NB4 (cell line): ENCODE measurements around the gene PSMD11.
"Not testable (repeated sequence)": the region's sequence is repeated elsewhere in the genome, so short reads cannot be mapped to it uniquely, and the experiment has no call there.

Source experiments
- DNase-seq: peaks from one replicate; pipeline ENCODE4 v3.0.0; 2010; ENCODE audit warnings: low read depth
- H3K4me3 ChIP-seq: one replicate; pipeline ENCODE4 v1.5.1; 2011; ENCODE audit warnings: mild to moderate bottlenecking, low read depth, low read length, moderate library complexity
- CTCF ChIP-seq: IDR thresholded peaks from one replicate; pipeline ENCODE4 v1.5.1; 2012; ENCODE audit warnings: low read depth, low read length
- MAX ChIP-seq: IDR thresholded peaks from 2 replicates; pipeline ENCODE4 v1.6.1; 2011; ENCODE audit warnings: low read depth, low read length
- MYC ChIP-seq: IDR thresholded peaks from 2 replicates; pipeline ENCODE4 v1.6.1; 2011; ENCODE audit warnings: low read depth, low read length
- POLR2A ChIP-seq: IDR thresholded peaks from 2 replicates; pipeline ENCODE4 v1.6.1; 2011; ENCODE audit warnings: mild to moderate bottlenecking; ENCODE audit not compliant: insufficient read length; ENCODE audit errors: extremely low read depth

The PSMD11 gene

GRCh38 chr17:32444301-32445073, at the start of gene PSMD11:
Gene PSMD11, plus strand, starts transcription at chr17:32444510. Its CDS starts 14 bp downstream, at chr17:32444524.
- DNase-seq = peak; percentile 99
- TF ChIP-seq MYC (peak; percentile 60; the same call in 1 of the 2 replicates), POLR2A (peak; percentile 68), CTCF (peak; percentile 81), MAX (peak; percentile 45; the same call in 1 of the 2 replicates)
- H3K4me3 ChIP-seq = peak within 1 kb of the TSS; percentile 96

- no peak overlapping the region for H3K4me3 ChIP-seq
- TF ChIP-seq CTCF = no peak
- no peak for TF ChIP-seq MAX
- no peak for TF ChIP-seq POLR2A
- TF ChIP-seq MYC = no peak
- no peak for DNase-seq
These were observed 48.0 kb upstream of the PSMD11 start for GRCh38 chr17:32396343-32396742.

- H3K4me3 ChIP-seq = no peak overlapping the region
- DNase-seq = no peak
- TF ChIP-seq MYC (no peak), POLR2A (no peak), CTCF (no peak), MAX (no peak)
These were observed 45.4 kb upstream of the PSMD11 start for GRCh38 chr17:32398946-32399345.

GRCh38 chr17:32410085-32410484, 34.2 kb upstream of the PSMD11 start:
- not testable (repeated sequence) for DNase-seq, H3K4me3 ChIP-seq

- no peak for DNase-seq
- H3K4me3 ChIP-seq = no peak overlapping the region
- TF ChIP-seq CTCF = no peak
- no peak for TF ChIP-seq MYC
- TF ChIP-seq MAX = no peak
- no peak for TF ChIP-seq POLR2A
These were observed 17.4 kb upstream of the PSMD11 start for GRCh38 chr17:32426894-32427293.

GRCh38 chr17:32429598-32429997, 14.7 kb upstream of the PSMD11 start:
- DNase-seq = no peak
- H3K4me3 ChIP-seq = no peak overlapping the region
- TF ChIP-seq MYC (no peak), POLR2A (no peak), CTCF (no peak), MAX (no peak)
